HG03342 (cell line): ENCODE results near the gene NOS3.

ENCODE experiments used
- ATAC-seq: cut with Tn5 transposase; IDR thresholded peaks from one replicate; pipeline ENCODE4 v1.9.1; 2021; ENCODE audit warnings: mild to moderate bottlenecking, moderate library complexity; ENCODE audit not compliant: unreplicated experiment

NOS3 gene

GRCh38 chr7:150963707-150964559 is 26.9 kb upstream of the NOS3 start:
- ATAC-seq, result no peak

GRCh38 chr7:150964593-150965111 is 26.2 kb upstream of the NOS3 start:
- no peak for ATAC-seq

- ATAC-seq, result no peak
Observed at GRCh38 chr7:150965273-150965830, 25.5 kb upstream of the NOS3 start.

GRCh38 chr7:150966002-150966401 is 24.8 kb upstream of the NOS3 start:
- no peak for ATAC-seq

- ATAC-seq, result no peak
Observed at GRCh38 chr7:150967349-150967748, 23.5 kb upstream of the NOS3 start.

GRCh38 chr7:150968056-150968733 is 22.6 kb upstream of the NOS3 start:
- ATAC-seq, result no peak

- no peak for ATAC-seq
Observed at GRCh38 chr7:150968734-150969372, 22.0 kb upstream of the NOS3 start.

- no peak for ATAC-seq
Observed at GRCh38 chr7:150969475-150969874, 21.3 kb upstream of the NOS3 start.

- ATAC-seq, result no peak
Observed at GRCh38 chr7:150970424-150970823, 20.4 kb upstream of the NOS3 start.

GRCh38 chr7:150971242-150972022 is 19.4 kb upstream of the NOS3 start:
- ATAC-seq, result no peak

- no peak for ATAC-seq
Observed at GRCh38 chr7:150972023-150972468, 18.8 kb upstream of the NOS3 start.

- ATAC-seq, result no peak
Observed at GRCh38 chr7:150972741-150973140, 18.1 kb upstream of the NOS3 start.

- ATAC-seq, result no peak
Observed at GRCh38 chr7:150973571-150974451, 17.0 kb upstream of the NOS3 start.

GRCh38 chr7:150974468-150975391 is 16.1 kb upstream of the NOS3 start:
- ATAC-seq, result peak; percentile 65

GRCh38 chr7:150975536-150976319 is 15.1 kb upstream of the NOS3 start:
- ATAC-seq, result no peak

GRCh38 chr7:150976529-150977381 is 14.1 kb upstream of the NOS3 start:
- ATAC-seq, result no peak
